H1 (cell line): ENCODE results near the gene CAPN6.

ENCODE experiments used
- CHD2 ChIP-seq: IDR thresholded peaks from 2 replicates; pipeline ENCODE4 v1.6.1; 2012; ENCODE audit warnings: low read length, improper control_type of control experiment
- PHF8 ChIP-seq: fragments of 200-600 bp; sonication (generic); conservative IDR thresholded peaks from 2 replicates; pipeline ENCODE4 v1.7.1; 2012; ENCODE audit warnings: low read depth, mild to moderate bottlenecking, inconsistent platforms, low read length, moderate library complexity
- POLR2AphosphoS5 ChIP-seq: IDR thresholded peaks from 2 replicates; pipeline ENCODE4 v1.6.1; 2011; ENCODE audit warnings: low read depth, low read length
- RAD21 ChIP-seq, 2 experiments: IDR thresholded peaks in 1 of 2; conservative IDR thresholded peaks in 1 of 2; 2 replicates each; pipeline ENCODE4 v1.6.1; 2011; ENCODE audit warnings: low read depth in 2 of 2, low read length in 2 of 2, improper control_type of control experiment in 1 of 2, inconsistent platforms in 1 of 2, mild to moderate bottlenecking in 1 of 2, moderate library complexity in 1 of 2
- TF ChIP-seq, protein P1 (sequence below), 3 experiments: IDR thresholded peaks; 1 replicate in 2 of 3; 2 replicates in 1 of 3; pipeline versions ENCODE4 v1.5.1 to v1.6.1; 2011; ENCODE audit warnings: low read length in 3 of 3, mild to moderate bottlenecking in 3 of 3, inconsistent platforms in 2 of 3, low read depth in 1 of 3, moderate library complexity in 1 of 3; ENCODE audit not compliant: insufficient read depth in 1 of 3; ENCODE audit errors: control extremely low read depth in 1 of 3
- TF ChIP-seq, protein P2 (sequence below): IDR thresholded peaks from 2 replicates; pipeline ENCODE4 v1.6.1; 2012; ENCODE audit warnings: low read length, inconsistent platforms
- TF ChIP-seq, protein P3 (sequence below): IDR thresholded peaks from 2 replicates; pipeline ENCODE4 v1.6.1; 2011; ENCODE audit warnings: low read depth, mild to moderate bottlenecking, low read length; ENCODE audit not compliant: insufficient read depth

DNA sequence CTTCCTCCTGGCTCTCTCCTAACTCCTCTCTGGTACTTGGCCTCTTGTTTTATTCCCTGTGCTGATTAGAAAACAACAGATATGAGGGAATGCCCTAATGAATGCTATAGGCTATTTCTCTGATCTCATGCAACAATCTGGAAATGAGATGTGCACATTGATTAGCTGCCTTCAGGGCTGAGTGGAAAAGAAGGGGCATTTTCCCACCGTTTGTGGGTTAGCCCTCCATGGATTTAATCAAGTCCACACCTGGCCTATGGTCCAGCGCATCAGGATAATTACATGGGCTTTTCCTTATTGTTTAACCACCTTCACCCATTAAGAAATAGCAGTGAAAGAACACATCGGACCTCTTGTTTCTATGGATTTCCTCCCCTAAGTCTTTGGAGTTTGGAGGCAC is 70.0 kb downstream of the CAPN6 start:
- TF ChIP-seq RAD21 (IDR thresholded peaks at IDR 0.05 in 1 of 2, conservative IDR thresholded peaks at IDR 0.05 in 1 of 2; ENCODE audit: low read depth in 2 of 2, low read length in 2 of 2) (no peak), POLR2AphosphoS5 (no peak), CHD2 (no peak), PHF8 (no peak)
- TF ChIP-seq, protein P1, sequence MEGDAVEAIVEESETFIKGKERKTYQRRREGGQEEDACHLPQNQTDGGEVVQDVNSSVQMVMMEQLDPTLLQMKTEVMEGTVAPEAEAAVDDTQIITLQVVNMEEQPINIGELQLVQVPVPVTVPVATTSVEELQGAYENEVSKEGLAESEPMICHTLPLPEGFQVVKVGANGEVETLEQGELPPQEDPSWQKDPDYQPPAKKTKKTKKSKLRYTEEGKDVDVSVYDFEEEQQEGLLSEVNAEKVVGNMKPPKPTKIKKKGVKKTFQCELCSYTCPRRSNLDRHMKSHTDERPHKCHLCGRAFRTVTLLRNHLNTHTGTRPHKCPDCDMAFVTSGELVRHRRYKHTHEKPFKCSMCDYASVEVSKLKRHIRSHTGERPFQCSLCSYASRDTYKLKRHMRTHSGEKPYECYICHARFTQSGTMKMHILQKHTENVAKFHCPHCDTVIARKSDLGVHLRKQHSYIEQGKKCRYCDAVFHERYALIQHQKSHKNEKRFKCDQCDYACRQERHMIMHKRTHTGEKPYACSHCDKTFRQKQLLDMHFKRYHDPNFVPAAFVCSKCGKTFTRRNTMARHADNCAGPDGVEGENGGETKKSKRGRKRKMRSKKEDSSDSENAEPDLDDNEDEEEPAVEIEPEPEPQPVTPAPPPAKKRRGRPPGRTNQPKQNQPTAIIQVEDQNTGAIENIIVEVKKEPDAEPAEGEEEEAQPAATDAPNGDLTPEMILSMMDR (IDR thresholded peaks at IDR 0.05; ENCODE audit: control extremely low read depth in 1 of 3, insufficient read depth in 1 of 3, low read depth in 1 of 3, low read length in 3 of 3) = no peak
- TF ChIP-seq, protein P2, sequence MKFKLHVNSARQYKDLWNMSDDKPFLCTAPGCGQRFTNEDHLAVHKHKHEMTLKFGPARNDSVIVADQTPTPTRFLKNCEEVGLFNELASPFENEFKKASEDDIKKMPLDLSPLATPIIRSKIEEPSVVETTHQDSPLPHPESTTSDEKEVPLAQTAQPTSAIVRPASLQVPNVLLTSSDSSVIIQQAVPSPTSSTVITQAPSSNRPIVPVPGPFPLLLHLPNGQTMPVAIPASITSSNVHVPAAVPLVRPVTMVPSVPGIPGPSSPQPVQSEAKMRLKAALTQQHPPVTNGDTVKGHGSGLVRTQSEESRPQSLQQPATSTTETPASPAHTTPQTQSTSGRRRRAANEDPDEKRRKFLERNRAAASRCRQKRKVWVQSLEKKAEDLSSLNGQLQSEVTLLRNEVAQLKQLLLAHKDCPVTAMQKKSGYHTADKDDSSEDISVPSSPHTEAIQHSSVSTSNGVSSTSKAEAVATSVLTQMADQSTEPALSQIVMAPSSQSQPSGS = no peak
- TF ChIP-seq, protein P3, sequence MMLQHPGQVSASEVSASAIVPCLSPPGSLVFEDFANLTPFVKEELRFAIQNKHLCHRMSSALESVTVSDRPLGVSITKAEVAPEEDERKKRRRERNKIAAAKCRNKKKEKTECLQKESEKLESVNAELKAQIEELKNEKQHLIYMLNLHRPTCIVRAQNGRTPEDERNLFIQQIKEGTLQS = no peak
